OCI-M1 (cell line): ENCODE results near the gene FOXA2.
"Not testable (repeated sequence)": the region's sequence is repeated elsewhere in the genome, so short reads cannot be mapped to it uniquely, and the experiment has no call there.

ENCODE experiments used
- DNase-seq: peaks from one replicate; lab custom pipeline; 2025; lab: John Stamatoyannopoulos, UW

Gene FOXA2

GRCh38 chr20:22584522-22584921 is at the start of gene FOXA2:
Gene FOXA2, minus strand, starts transcription at chr20:22584572. Its CDS starts 294 bp downstream, at chr20:22584278.
- DNase-seq: no peak

- DNase-seq: no peak
Measured at GRCh38 chr20:22630701-22631100, 46.3 kb upstream of the FOXA2 start.

GRCh38 chr20:22629927-22630326 is 45.6 kb upstream of the FOXA2 start:
- no peak for DNase-seq

GRCh38 chr20:22629447-22629846 is 45.1 kb upstream of the FOXA2 start:
- DNase-seq: no peak

- no peak for DNase-seq
Measured at GRCh38 chr20:22626496-22626895, 42.1 kb upstream of the FOXA2 start.

- DNase-seq: no peak
Measured at GRCh38 chr20:22623211-22623610, 38.8 kb upstream of the FOXA2 start.

- no peak for DNase-seq
Measured at GRCh38 chr20:22620342-22620741, 36.0 kb upstream of the FOXA2 start.

GRCh38 chr20:22619806-22620205 is 35.4 kb upstream of the FOXA2 start:
- no peak for DNase-seq

GRCh38 chr20:22619272-22619671 is 34.9 kb upstream of the FOXA2 start:
- DNase-seq: no peak

- DNase-seq: peak; percentile 66
Measured at GRCh38 chr20:22617160-22617559, 32.8 kb upstream of the FOXA2 start.

GRCh38 chr20:22616551-22616950 is 32.2 kb upstream of the FOXA2 start:
- no peak for DNase-seq

- no peak for DNase-seq
Measured at GRCh38 chr20:22615425-22615824, 31.1 kb upstream of the FOXA2 start.

GRCh38 chr20:22611636-22612035 is 27.3 kb upstream of the FOXA2 start:
- DNase-seq: no peak

- no peak for DNase-seq
Measured at GRCh38 chr20:22607695-22608094, 23.3 kb upstream of the FOXA2 start.

GRCh38 chr20:22604815-22605214 is 20.4 kb upstream of the FOXA2 start:
- no peak for DNase-seq

- DNase-seq: no peak
Measured at GRCh38 chr20:22601361-22602141, 17.2 kb upstream of the FOXA2 start.

GRCh38 chr20:22599258-22599657 is 14.9 kb upstream of the FOXA2 start:
- DNase-seq: not testable (repeated sequence)

GRCh38 chr20:22597303-22597702 is 12.9 kb upstream of the FOXA2 start:
- no peak for DNase-seq

GRCh38 chr20:22590662-22591061 is 6.3 kb upstream of the FOXA2 start:
- no peak for DNase-seq

GRCh38 chr20:22586645-22587310 is 2.4 kb upstream of the FOXA2 start:
- DNase-seq: peak; percentile 76

GRCh38 chr20:22585786-22586493 is 1.6 kb upstream of the FOXA2 start:
- DNase-seq: no peak

- no peak for DNase-seq
Measured at GRCh38 chr20:22584922-22585785, 782 bp upstream of the FOXA2 start.
